ENCODE measurements around the gene IFTAP. TPM values are rescaled to one million over a fixed set of nuclear protein-coding genes. Genes with fewer than 3 reads are reported as not detected.
"Not testable (repeated sequence)": the region's sequence is repeated elsewhere in the genome, so short reads cannot be mapped to it uniquely, and the experiment has no call there.

IFTAP gene
- polyA plus RNA-seq, 1 donor from 2014 or later, result not detected

GRCh38 chr11:36657610-36658267, 63.4 kb downstream of the IFTAP start:
- H3K4me3 Mint-ChIP-seq, result no peak overlapping the region

DNA sequence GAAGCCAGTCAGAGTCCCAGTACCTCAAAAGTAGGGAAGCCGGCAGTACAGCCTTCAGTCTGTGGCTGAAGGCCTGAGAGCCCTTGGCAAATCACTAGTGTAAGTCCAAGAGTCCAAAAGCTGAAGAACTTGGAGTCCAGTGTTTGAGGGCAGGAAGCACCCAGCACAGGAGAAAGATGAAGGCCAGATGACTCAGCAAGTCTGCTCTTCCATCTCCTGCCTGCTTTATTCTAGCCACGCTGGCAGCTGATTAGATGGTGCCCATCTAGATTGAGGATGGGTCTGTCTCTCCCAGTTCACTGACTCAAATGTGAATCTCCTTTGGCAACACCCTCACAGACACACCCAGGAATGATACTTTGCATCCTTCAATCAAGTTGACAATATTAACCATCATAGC, 67.1 kb downstream of the IFTAP start:
- not testable (repeated sequence) for H3K27ac Mint-ChIP-seq, H3K4me1 Mint-ChIP-seq, H3K4me3 Mint-ChIP-seq, H3K27me3 Mint-ChIP-seq, H3K36me3 Mint-ChIP-seq
- peaks cover 4 to 16% (median 6%) of the 10 kb centered on the region in 3 donors for H3K9me3 Mint-ChIP-seq

More at GRCh38 chr11:36657610-36658267, 63.4 kb downstream of the IFTAP start:
- no peaks in the 10 kb centered on the region for H3K4me1 Mint-ChIP-seq
- H3K36me3 Mint-ChIP-seq, result no peaks in the 10 kb centered on the region
- H3K9me3 Mint-ChIP-seq, result peaks cover 2 to 12% (median 9%) of the 10 kb centered on the region in 3 donors
- peaks cover 2% of the 10 kb centered on the region for H3K27me3 Mint-ChIP-seq
- H3K27ac Mint-ChIP-seq, result no peak overlapping the region

GRCh38 chr11:36672815-36673450, 78.6 kb downstream of the IFTAP start:
- Mint-ChIP-seq H3K36me3 (no peaks in the 10 kb centered on the region), H3K9me3 (no peaks in the 10 kb centered on the region), H3K4me3 (no peak overlapping the region), H3K27ac (no peak overlapping the region), H3K4me1 (no peaks in the 10 kb centered on the region), H3K27me3 (no peaks in the 10 kb centered on the region)

DNA sequence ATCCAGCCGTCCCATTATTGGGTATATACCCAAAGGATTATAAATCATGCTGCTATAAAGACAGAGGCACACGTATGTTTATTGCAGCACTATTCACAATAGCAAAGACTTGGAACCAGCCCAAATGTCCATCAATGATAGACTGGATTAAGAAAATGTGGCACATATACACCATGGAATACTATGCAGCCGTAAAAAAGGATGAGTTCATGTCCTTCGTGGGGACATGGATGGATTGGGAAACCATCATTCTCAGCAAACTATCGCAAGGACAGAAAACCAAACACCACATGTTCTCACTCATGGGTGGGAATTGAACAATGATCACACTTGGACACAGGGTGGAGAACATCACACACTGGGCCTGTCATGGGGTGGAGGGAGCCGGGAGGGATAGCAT, 85.2 kb downstream of the IFTAP start:
- not testable (repeated sequence) for H3K27ac Mint-ChIP-seq, H3K4me1 Mint-ChIP-seq, H3K9me3 Mint-ChIP-seq, H3K27me3 Mint-ChIP-seq, H3K4me3 Mint-ChIP-seq, H3K36me3 Mint-ChIP-seq

- Mint-ChIP-seq H3K9me3 (peaks cover 0 to 2% (median 0%) of the 10 kb centered on the region in 3 donors), H3K4me3 (peak overlapping the region in 1 of 4 donors; percentile 41)
Observed at GRCh38 chr11:36683818-36684217, 89.5 kb downstream of the IFTAP start.

DNA sequence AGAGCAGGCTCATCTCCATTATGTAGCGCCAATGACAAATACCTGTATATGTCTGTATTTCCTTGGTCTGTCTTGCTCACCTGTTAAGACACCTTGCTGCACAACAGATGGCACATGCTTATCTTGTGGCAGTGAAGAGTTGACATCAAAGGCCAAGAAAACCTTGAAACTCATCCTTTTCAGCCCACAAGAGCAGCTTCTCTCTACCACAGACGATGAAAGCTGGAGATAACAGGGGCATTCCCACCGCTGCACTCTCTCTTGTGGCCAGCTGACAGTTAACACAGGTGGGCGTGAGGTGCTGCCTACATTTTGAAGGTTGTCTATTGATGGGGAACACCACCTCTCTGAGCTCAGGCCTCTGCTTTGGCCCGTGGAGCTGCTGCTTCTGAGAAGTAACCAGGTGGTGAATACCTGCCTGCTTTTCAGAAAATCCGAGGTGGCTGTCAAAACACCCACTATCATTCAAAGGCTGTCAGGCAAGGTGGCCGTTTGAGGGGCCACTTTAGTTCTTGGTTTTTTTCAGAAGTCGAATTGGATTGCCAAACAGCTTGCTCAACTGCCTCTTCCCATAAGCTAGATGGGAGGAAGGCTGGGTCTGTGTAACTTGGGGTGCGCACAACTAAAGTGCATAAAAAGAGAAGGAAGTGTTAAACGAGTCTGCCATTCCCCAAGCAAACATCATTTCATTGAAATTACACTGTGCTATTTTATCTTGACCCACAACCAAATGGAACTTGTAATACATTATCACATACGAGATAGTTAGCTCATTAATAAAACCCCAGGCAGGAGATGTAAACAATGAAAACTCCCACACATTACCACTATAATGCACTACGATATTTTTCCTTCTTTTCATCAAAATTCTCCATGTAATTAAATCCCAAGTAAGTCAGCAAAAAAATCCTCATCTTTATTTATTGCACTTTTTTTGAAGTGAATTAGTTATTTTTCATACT, 90.8 kb downstream of the IFTAP start:
- Mint-ChIP-seq H3K4me3 (no peak overlapping the region), H3K27ac (no peak overlapping the region), H3K9me3 (peaks cover 0 to 2% (median 0%) of the 10 kb centered on the region in 3 donors), H3K36me3 (no peaks in the 10 kb centered on the region), H3K27me3 (no peaks in the 10 kb centered on the region), H3K4me1 (no peaks in the 10 kb centered on the region)

More at GRCh38 chr11:36683818-36684217, 89.5 kb downstream of the IFTAP start:
- Mint-ChIP-seq H3K36me3 (no peaks in the 10 kb centered on the region), H3K27me3 (no peaks in the 10 kb centered on the region), H3K27ac (no peak overlapping the region), H3K4me1 (no peaks in the 10 kb centered on the region)

- Mint-ChIP-seq H3K4me3 (no peak overlapping the region), H3K9me3 (peaks cover 0 to 2% (median 0%) of the 10 kb centered on the region in 3 donors), H3K27ac (no peak overlapping the region), H3K27me3 (no peaks in the 10 kb centered on the region), H3K36me3 (no peaks in the 10 kb centered on the region), H3K4me1 (no peaks in the 10 kb centered on the region)
Observed at GRCh38 chr11:36688132-36688531, 93.8 kb downstream of the IFTAP start.

- Mint-ChIP-seq H3K4me3 (no peak overlapping the region), H3K9me3 (peaks cover 0 to 2% (median 0%) of the 10 kb centered on the region in 3 donors), H3K4me1 (no peaks in the 10 kb centered on the region), H3K27ac (no peak overlapping the region), H3K27me3 (no peaks in the 10 kb centered on the region), H3K36me3 (no peaks in the 10 kb centered on the region)
Observed at GRCh38 chr11:36688571-36689291, 94.4 kb downstream of the IFTAP start.

DNA sequence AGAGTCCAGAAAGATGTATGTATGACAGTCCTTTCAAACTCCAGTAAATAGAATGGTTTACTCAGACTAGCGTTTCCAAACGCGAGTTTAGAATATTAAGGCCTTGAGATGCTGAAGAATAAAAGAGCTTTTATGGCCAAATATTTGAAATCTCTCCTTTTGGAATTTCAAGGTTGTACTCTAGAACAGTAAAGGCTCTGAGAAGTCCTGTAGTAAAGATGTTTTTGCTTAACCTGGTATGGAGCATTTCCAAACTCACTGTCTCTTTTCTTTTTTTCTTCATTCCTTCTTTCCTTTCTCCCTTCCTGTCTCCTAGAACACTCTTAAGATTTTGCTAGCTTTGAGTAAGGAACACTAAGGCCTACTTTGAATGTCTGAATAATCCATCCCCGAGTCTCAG, 95.1 kb downstream of the IFTAP start:
- Mint-ChIP-seq H3K27me3 (no peaks in the 10 kb centered on the region), H3K4me3 (no peak overlapping the region), H3K27ac (no peak overlapping the region), H3K4me1 (no peaks in the 10 kb centered on the region), H3K9me3 (peaks cover 0 to 2% (median 0%) of the 10 kb centered on the region in 3 donors), H3K36me3 (no peaks in the 10 kb centered on the region)

- no peaks in the 10 kb centered on the region for H3K9me3 Mint-ChIP-seq
- no peaks in the 10 kb centered on the region for H3K36me3 Mint-ChIP-seq
- H3K27me3 Mint-ChIP-seq, result no peaks in the 10 kb centered on the region
- H3K4me3 Mint-ChIP-seq, result no peak overlapping the region
- no peak overlapping the region for H3K27ac Mint-ChIP-seq
- no peaks in the 10 kb centered on the region for H3K4me1 Mint-ChIP-seq
Observed at GRCh38 chr11:36692704-36693103, 98.4 kb downstream of the IFTAP start.

DNA sequence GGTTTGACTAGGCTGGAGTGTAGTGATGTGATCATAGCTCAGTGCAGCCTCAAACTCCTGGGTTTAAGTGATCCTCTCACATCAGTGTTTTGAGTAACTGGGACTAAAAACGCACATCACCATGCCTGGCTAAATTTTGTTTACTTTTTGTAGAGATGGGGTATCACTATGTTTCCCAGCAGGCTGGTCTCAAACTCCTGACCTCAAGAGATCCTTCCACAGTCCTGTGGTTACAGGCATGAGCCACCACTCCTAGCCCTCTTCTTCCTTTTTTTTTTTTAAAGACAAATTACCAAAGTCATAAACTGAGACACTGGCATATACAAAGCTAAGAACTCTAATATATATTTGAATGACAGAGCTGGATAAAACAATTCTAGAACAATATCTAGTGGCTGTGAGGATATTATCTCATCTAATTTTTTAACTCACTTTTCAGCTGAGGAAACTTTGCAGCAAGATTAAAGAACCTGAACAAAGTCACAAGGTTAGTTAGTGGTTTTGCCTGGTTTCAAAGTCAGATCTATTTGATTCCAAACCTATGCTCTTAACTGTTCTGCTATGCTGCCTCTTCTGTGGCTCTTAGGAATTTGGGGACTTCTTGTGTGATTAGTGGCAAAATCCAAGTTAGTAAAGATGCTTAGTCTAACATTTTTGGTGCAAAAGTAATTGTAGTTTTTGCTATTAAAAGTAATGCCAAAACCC, 99.0 kb downstream of the IFTAP start:
- Mint-ChIP-seq H3K9me3 (no peaks in the 10 kb centered on the region), H3K36me3 (no peaks in the 10 kb centered on the region), H3K27ac (no peak overlapping the region), H3K4me3 (no peak overlapping the region), H3K4me1 (no peaks in the 10 kb centered on the region), H3K27me3 (no peaks in the 10 kb centered on the region)

DNA sequence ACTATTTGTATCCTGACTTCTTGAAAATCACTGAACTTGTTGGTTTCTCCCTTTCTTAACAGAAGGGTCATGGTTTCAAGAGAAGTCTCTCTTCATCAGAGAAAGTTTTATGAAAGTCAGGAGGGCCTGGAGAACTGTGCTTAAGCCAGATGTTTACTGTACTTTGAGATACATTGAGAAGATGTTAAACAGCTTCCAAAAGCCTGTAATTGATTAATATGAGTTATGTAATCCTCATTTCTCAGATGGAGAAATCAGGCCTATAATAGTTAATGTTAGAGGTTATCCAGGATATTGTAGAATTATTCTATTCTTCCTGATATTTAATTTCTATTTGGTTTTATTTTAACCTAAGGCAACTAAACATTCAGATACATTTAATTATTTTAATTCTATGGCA, 100.8 kb downstream of the IFTAP start:
- H3K36me3 Mint-ChIP-seq, result no peaks in the 10 kb centered on the region
- no peaks in the 10 kb centered on the region for H3K4me1 Mint-ChIP-seq
- no peak overlapping the region for H3K27ac Mint-ChIP-seq
- H3K9me3 Mint-ChIP-seq, result no peaks in the 10 kb centered on the region
- H3K4me3 Mint-ChIP-seq, result no peak overlapping the region
- H3K27me3 Mint-ChIP-seq, result no peaks in the 10 kb centered on the region

DNA sequence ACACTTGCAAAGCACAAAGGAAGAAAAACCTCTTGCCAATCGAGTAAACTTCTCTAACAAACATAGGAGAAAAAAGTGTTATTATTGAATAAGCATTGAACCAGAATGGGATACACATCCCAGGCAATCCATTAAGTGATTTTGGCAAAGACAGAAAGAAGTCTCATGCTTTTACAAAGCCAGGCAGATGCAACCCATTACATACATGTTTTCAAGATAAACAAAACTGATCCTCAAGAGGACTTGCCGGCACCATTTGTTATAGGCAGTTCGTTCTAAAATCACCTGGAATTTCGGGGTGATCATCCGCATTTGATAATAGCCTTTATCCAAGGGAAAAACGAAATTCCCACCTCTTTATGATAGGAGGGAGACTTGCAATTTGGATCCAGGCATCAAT, 101.3 kb downstream of the IFTAP start:
- Mint-ChIP-seq H3K4me1 (no peaks in the 10 kb centered on the region), H3K4me3 (no peak overlapping the region), H3K36me3 (no peaks in the 10 kb centered on the region), H3K9me3 (no peaks in the 10 kb centered on the region), H3K27ac (no peak overlapping the region), H3K27me3 (peaks cover 1% of the 10 kb centered on the region)

DNA sequence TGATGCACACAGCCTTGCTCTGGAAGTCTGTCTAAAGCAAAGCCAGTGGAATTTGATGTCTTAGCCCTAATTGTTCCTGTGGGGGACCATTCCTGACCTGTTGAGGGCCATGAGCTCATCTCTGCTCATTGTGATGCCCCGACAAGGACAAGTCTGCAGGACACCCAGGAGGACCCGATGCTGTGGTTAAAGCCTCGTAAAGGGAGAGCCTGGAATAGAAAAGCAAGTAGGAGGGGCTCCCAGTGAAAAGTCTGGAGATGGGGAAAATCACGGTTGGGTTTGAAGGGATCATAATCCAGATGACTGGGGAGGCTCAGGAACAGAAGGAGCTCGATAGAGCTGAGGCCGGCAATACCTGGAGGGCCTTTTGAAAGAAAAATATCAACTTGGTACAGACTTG, 102.2 kb downstream of the IFTAP start:
- peaks cover 1% of the 10 kb centered on the region for H3K27me3 Mint-ChIP-seq
- no peak overlapping the region for H3K27ac Mint-ChIP-seq
- H3K4me3 Mint-ChIP-seq, result no peak overlapping the region
- H3K4me1 Mint-ChIP-seq, result no peaks in the 10 kb centered on the region
- no peaks in the 10 kb centered on the region for H3K36me3 Mint-ChIP-seq
- H3K9me3 Mint-ChIP-seq, result no peaks in the 10 kb centered on the region
